NT2/D1 (cell line): ENCODE measurements around the gene LGSN.

Experiments
- SUZ12 ChIP-seq: IDR thresholded peaks from 2 replicates; pipeline ENCODE4 v1.6.1; 2011; ENCODE audit not compliant: insufficient read length, insufficient read depth; ENCODE audit errors: extremely low read depth
- YY1 ChIP-seq: IDR thresholded peaks from 2 replicates; pipeline ENCODE4 v1.6.1; 2011; ENCODE audit not compliant: insufficient read length, insufficient read depth
- ZNF274 ChIP-seq: IDR thresholded peaks from 2 replicates; pipeline ENCODE4 v1.6.1; 2011; ENCODE audit warnings: mild to moderate bottlenecking, low read depth, low read length

DNA sequence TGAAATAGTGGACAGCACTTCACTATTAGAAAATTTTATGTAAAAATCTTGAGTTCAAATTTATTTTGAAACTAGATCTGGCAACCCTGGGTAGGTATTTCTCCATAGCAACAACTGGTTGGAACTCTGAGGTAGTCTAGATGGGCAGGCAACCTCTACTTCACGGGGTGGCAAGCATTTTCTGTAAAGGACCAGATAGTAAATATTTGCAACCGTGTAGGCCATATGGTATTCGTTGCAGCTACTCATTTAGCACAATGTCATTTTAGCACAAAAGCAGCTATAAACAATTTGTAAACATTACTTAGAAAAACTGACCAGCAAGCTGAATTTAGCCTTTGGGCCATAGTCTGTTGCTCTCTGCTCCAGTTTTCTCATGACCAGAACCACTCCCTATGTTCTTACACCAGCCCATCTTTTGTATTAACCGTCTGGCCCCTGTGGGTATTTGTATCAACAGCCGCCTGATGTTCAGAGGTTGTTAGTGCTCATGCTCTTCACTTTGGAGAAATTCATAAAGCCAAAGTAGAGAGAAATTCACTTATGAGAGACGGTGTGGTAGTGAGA lies 29.2 kb downstream of the LGSN start:
- TF ChIP-seq ZNF274 (no peak), YY1 (no peak), SUZ12 (no peak)
